GM19351 (cell line): Measurements from ENCODE around the gene MOCS1.
"Not testable (repeated sequence)": the region's sequence is repeated elsewhere in the genome, so short reads cannot be mapped to it uniquely, and the experiment has no call there.

Experiments used
- ATAC-seq: cut with Tn5 transposase; IDR thresholded peaks from one replicate; pipeline ENCODE4 v1.9.1; 2021; ENCODE audit warnings: mild to moderate bottlenecking, moderate library complexity; ENCODE audit not compliant: unreplicated experiment

MOCS1 gene

GRCh38 chr6:39934131-39934757 lies at the start of gene MOCS1:
MOCS1 (minus strand) TSS chr6:39934462; CDS start chr6:39934417, 45 bp downstream.
- no peak for ATAC-seq

GRCh38 chr6:39984051-39984450 lies 49.8 kb upstream of the MOCS1 start:
- ATAC-seq: no peak

DNA sequence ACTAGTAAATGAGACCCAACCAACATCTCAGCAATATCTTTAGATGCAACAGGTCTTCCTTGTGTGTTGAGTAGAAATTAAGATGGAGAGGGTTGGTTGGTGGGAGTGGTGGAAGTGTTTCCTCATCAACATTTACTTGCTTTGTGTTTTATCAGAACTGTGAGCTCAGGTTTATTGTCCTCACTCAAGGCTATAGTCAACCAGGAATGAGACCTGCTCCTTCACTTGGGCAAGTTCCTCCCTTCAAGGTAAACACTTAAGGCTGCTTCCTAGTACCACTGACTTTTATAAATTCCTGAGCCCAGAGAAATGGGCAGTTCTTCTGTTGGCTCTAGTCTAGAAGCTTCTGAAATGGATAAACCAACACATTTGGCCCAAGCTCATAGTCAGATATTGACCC lies 48.9 kb upstream of the MOCS1 start:
- no peak for ATAC-seq

GRCh38 chr6:39982720-39983119 lies 48.5 kb upstream of the MOCS1 start:
- ATAC-seq: no peak

DNA sequence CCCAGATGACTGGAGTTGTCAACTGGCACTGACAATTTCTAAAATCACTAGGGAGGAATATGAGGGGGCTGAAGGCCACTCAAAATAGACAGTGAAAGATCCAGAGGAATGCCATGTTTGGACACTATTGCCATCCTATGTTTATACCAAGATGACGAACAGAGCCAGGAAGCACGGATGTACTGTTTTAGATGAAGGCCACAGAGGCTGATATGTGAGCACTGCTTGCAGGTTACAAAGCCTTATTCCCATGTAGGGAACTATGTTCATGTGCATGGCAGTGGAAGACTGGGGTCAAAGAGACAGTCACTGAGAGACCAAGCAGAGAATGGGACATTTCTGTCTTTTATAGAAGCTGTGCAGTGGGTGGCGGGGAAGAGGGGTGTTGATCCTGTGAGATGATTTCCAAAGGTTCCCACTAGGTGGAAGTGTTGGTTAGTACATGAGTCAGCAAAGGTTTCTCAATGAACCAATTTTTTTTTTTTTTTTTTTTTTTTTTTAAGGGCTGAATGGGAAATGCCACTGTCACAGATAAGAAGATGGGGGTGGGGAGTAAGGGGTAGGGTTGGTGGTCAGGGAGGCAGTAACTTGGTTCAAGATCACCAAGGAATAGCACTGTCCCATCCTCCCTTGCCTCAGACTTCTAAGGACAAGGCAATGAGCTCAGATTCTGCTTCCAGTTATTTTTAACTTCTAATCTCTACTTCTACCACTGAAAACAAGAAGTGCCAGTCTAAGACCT lies 46.7 kb upstream of the MOCS1 start:
- ATAC-seq: no peak

DNA sequence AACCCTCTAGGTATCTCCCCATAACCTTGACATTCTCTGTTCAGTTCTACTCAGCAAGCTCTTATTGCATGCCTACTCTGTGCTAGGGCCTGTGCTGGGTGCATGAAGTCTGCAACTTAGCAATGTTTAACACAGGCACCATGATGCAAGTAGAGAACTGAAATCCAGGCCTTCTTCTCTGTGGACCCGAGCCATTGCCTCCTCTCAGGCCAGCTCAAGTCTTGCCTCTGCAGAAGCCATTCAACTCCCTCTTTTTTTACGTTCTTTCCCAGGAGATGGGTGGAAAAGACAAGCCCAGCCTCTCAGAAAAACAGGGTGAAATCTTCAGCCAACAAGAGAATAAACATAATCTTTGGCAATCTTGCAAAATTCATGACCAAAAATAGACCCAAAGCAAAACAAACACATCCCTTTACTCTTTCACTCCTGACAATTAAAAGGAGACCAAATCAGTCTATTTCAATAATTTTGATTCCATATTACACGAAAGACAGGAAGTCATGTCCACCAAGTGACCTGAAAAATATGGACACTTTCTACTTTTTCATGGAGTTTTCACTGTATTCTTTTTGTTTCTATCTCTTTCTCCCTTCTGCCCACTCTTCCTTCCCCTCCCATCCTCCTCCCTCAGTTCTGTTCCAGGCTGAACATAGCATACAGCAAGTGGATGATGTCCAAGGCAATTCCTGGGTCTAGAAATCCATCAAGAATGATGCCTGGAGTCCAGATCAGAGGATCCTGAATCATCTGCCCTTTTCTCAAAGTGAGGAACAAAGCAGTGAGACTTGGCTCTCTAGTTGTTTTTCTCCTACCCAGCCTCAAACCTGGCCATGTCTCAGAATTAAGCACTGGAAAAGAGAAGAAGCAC lies 45.4 kb upstream of the MOCS1 start:
- no peak for ATAC-seq

- ATAC-seq: no peak
Measured at GRCh38 chr6:39978240-39978639, 44.0 kb upstream of the MOCS1 start.

- no peak for ATAC-seq
Measured at GRCh38 chr6:39973661-39974060, 39.4 kb upstream of the MOCS1 start.

DNA sequence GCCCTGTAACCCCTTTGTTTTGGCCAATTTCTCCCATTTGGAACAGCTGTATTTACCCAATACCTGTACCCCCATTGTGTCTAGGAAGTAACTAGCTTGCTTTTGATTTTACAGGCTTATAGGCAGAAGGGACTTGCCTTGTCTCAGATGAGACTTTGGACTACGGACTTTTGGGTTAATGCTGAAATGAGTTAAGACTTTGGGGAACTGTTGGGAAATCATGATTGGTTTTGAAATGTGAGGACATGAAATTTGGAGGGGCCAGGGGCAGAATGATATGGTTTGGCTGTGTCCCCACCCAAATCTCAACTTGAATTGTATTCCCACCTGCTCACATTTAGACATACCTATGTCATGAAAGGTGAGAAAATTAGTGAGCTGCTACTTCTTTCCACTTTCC lies 38.5 kb upstream of the MOCS1 start:
- ATAC-seq: not testable (repeated sequence)

- ATAC-seq: not testable (repeated sequence)
Measured at GRCh38 chr6:39971131-39971530, 36.9 kb upstream of the MOCS1 start.

DNA sequence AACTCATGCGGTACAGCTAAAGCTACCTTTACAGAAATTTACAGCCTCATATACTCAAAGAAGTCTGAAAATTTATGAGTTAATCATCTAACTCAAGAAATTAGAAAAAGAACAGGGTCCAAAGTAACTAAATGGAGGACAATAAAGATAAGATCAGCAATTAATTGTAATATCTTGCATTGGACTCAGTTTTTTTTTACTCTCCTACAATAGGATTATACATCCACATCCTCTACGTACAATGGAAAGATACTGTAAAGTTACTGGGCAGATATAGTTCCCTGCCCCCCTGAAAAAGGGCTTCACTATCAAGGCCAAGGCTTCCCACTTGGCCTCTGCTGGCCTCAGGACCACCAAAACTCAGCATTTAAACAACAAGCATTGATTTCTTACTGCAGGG lies 31.5 kb upstream of the MOCS1 start:
- no peak for ATAC-seq

- ATAC-seq: no peak
Measured at GRCh38 chr6:39964530-39964929, 30.3 kb upstream of the MOCS1 start.

GRCh38 chr6:39964094-39964493 lies 29.8 kb upstream of the MOCS1 start:
- no peak for ATAC-seq

GRCh38 chr6:39962831-39963230 lies 28.6 kb upstream of the MOCS1 start:
- no peak for ATAC-seq

GRCh38 chr6:39961178-39961577 lies 26.9 kb upstream of the MOCS1 start:
- no peak for ATAC-seq

DNA sequence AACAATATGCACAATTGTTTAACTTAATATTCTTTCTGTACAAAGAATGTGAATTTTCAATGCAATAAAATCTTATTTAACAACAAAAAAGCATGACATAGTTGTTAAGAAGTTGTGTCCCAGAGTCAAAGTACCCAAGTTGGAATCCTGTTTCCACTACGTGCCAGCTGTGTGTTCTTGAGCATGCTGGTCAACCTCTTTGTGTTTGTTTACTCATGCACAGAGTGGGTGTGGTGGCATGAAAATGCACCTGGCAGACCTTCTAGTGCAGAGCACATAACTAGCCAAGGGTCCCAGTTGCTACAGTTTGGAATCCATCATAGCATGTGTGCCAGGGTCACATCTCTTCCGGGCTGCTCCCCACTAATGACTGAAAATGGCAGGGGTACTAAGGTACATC lies 24.7 kb upstream of the MOCS1 start:
- no peak for ATAC-seq

- no peak for ATAC-seq
Measured at GRCh38 chr6:39956936-39957335, 22.7 kb upstream of the MOCS1 start.

GRCh38 chr6:39953076-39953618 lies 18.9 kb upstream of the MOCS1 start:
- ATAC-seq: no peak

- no peak for ATAC-seq
Measured at GRCh38 chr6:39952167-39952566, 17.9 kb upstream of the MOCS1 start.

DNA sequence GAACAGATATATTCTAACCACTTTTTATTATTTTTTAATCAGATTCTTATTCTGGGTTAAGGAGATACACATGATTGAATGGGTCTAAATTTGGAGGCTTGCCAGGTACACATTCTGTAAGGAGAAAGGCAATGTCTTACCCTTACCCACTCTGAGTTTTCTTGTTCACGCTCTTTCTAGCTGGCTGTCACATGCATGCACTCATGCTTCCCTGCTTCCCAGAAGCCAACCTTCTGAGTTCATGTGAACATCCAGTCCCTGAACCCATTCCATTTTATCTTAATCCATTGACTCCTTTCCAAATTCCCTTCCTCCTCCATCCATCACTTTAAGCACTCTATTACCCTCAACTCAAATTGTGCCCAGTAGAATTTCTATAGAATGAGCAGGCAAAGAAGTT lies 17.5 kb upstream of the MOCS1 start:
- ATAC-seq: no peak

DNA sequence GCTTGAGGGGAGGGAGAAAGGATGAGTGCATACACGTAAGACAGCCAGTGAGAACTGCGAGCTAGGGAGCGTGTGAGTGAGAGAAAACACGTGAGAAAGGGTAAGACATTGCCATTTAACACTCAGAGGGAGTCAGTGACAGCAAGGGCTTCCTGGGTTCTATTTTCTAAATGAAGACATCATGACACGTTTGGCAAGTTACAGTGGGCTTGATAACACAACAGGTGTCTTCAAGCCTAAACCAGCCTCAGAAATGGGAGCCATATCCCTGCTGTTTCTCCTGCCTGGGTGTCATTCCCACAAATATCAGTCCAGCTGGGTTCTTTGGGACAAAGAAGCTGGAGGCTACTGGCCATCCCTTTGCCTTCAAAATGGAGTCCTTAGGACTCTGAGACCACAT lies 16.9 kb upstream of the MOCS1 start:
- ATAC-seq: no peak
